ENCODE measurements around the gene NCK2. TPM values are rescaled to one million over a fixed set of nuclear protein-coding genes. Genes with fewer than 3 reads are reported as not detected.

The NCK2 gene
- total and polyA plus RNA-seq, 4 donors, result 28.8 to 44.6 (median 40.9) TPM

DNA sequence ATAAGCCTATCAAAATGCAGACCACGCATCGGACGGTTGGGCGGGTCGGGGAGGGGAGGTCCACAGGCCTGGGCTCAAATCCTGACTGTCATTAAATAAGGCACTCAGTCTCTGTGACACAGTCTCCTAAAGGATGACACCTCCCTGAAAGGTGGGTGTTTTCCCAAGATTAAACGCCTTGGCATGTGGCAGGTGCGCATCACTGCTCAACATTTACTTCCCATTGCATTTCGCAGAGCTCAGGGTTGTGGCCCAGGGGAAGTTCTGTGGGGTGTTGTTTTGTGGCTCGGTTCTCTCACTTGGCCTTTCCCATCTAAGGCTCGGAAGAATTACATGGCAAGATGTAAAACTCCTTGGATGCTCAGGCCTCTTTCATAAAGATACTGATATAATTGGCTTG, 107.4 kb downstream of the NCK2 start:
- Histone ChIP-seq H3K4me1 (ENCODE audit: control insufficient read depth in 1 of 2, insufficient read depth in 2 of 2, low read length in 2 of 2) (no peaks in the 10 kb centered on the region), H3K4me3 (ENCODE audit: low read length in 2 of 2) (no peak overlapping the region), H3K9me3 (ENCODE audit: control insufficient read depth, low read length) (no peaks in the 10 kb centered on the region), H3K36me3 (ENCODE audit: control insufficient read depth in 1 of 2, insufficient read depth in 2 of 2, low read length in 1 of 2) (peaks cover 0 to 1% of the 10 kb centered on the region in 2 donors), H3K27ac (ENCODE audit: low read depth in 1 of 2, low read length in 2 of 2) (no peak overlapping the region), H3K27me3 (ENCODE audit: control insufficient read depth in 1 of 2, insufficient read depth in 2 of 2, low read length in 1 of 2) (no peaks in the 10 kb centered on the region)
- ATAC-seq (ENCODE audit: low FRiP score), result no peak
- DNase-seq, result no peak
- 97 to 100% methylated on average over 10 of the region's 10 CpGs for WGBS, 2 donors
- intact Hi-C loops (cut with DNase I), result no loop called here

DNA sequence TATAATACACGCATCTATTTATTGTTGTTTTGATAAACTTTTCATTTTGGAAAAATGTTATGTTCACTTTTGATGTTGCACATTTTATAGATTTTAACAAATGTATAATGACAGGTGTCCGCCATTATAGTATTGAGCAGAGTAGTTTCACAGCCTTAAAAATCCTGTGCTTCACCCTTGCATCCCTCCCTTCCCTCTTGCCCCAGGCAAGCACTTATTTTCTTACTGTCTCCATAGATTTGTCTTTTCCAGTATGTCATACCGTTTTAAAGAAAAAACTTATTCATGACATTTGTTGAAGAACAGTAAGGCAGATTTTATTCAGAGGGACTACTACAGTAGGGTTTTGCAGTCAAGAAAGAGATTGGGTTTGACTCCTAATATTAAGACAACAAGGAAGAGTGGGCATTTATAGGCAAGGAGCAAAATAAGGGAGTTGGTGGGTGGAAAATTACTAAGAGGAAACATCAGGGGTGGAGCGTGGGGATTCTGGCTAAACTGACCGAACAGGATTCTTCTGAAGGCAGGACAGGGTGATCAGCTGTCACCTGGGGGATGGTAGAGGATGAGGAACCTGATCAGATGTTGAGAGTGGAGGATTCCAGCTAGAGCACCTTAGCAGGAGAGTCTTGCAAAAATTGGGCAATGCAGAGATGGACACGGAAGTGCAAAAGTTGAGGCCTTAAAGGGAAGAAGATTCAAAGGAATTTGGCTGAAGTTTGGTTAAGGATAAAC, 108.8 kb downstream of the NCK2 start:
- Histone ChIP-seq H3K27me3 (ENCODE audit: control insufficient read depth in 1 of 2, insufficient read depth in 2 of 2, low read length in 1 of 2) (no peaks in the 10 kb centered on the region), H3K36me3 (ENCODE audit: control insufficient read depth in 1 of 2, insufficient read depth in 2 of 2, low read length in 1 of 2) (no peaks in the 10 kb centered on the region), H3K4me3 (ENCODE audit: low read length in 2 of 2) (no peak overlapping the region), H3K27ac (ENCODE audit: low read depth in 1 of 2, low read length in 2 of 2) (no peak overlapping the region), H3K4me1 (ENCODE audit: control insufficient read depth in 1 of 2, insufficient read depth in 2 of 2, low read length in 2 of 2) (no peaks in the 10 kb centered on the region), H3K9me3 (ENCODE audit: control insufficient read depth, low read length) (no peaks in the 10 kb centered on the region)
- intact Hi-C loops (cut with DNase I), result no loop called here
- 91 to 93% methylated on average over 6 of the region's 6 CpGs for WGBS, 2 donors
- no peak for DNase-seq
- no peak for ATAC-seq (ENCODE audit: low FRiP score)

DNA sequence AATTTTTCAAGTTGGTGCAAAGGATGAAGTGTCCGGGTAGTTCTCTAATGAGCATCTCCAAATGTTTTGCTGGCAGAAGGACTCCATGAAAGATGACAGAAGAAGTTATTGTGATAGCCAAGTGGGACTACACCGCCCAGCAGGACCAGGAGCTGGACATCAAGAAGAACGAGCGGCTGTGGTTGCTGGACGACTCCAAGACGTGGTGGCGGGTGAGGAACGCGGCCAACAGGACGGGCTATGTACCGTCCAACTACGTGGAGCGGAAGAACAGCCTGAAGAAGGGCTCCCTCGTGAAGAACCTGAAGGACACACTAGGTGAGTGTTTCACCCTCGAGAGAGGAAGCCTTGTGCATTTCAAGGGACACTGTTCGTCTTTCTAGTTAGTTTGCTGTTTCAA, 110.3 kb downstream of the NCK2 start:
- no peaks in the 10 kb centered on the region for H3K27me3 ChIP-seq (ENCODE audit: control insufficient read depth in 1 of 2, insufficient read depth in 2 of 2, low read length in 1 of 2)
- WGBS, 2 donors, result 94% methylated on average over 16 of the region's 16 CpGs
- intact Hi-C loops (cut with DNase I), result no loop called here
- no peak overlapping the region for H3K4me3 ChIP-seq (ENCODE audit: low read length in 2 of 2)
- ATAC-seq (ENCODE audit: low FRiP score) (no peak), DNase-seq (peak in 1 of 2 donors; percentile 49)
- H3K36me3 ChIP-seq (ENCODE audit: control insufficient read depth in 1 of 2, insufficient read depth in 2 of 2, low read length in 1 of 2), result no peaks in the 10 kb centered on the region
- no peaks in the 10 kb centered on the region for H3K9me3 ChIP-seq (ENCODE audit: control insufficient read depth, low read length)
- no peaks in the 10 kb centered on the region for H3K4me1 ChIP-seq (ENCODE audit: control insufficient read depth in 1 of 2, insufficient read depth in 2 of 2, low read length in 2 of 2)
- no peak overlapping the region for H3K27ac ChIP-seq (ENCODE audit: low read depth in 1 of 2, low read length in 2 of 2)

DNA sequence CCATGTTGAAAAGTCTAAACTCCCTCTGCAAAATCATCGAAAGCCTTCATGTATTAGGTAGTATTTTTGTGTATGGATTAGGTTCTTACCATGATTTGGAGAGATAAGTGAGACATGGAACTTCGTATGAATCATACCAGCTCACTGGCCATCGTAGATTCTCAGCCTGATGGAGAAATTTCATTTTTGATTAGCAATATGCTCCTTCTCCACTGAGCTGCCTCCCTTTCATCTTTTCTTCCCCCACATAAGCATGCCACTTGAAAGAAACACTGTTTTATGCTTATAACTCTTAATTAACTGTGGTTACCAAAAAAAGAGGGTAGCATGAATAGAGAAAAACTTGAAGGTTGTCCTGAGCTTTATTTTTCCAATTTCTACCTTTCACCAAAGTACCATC, 111.9 kb downstream of the NCK2 start:
- 82 to 89% methylated on average over 3 of the region's 3 CpGs for WGBS, 2 donors
- no peak overlapping the region for H3K4me3 ChIP-seq (ENCODE audit: low read length in 2 of 2)
- no peak overlapping the region for H3K27ac ChIP-seq (ENCODE audit: low read depth in 1 of 2, low read length in 2 of 2)
- DNase-seq, result no peak
- no peak for ATAC-seq (ENCODE audit: low FRiP score)
- no peaks in the 10 kb centered on the region for H3K36me3 ChIP-seq (ENCODE audit: control insufficient read depth in 1 of 2, insufficient read depth in 2 of 2, low read length in 1 of 2)
- intact Hi-C loops (cut with DNase I), result no loop called here
- H3K4me1 ChIP-seq (ENCODE audit: control insufficient read depth in 1 of 2, insufficient read depth in 2 of 2, low read length in 2 of 2), result no peaks in the 10 kb centered on the region
- H3K27me3 ChIP-seq (ENCODE audit: control insufficient read depth in 1 of 2, insufficient read depth in 2 of 2, low read length in 1 of 2), result no peaks in the 10 kb centered on the region
- H3K9me3 ChIP-seq (ENCODE audit: control insufficient read depth, low read length), result no peaks in the 10 kb centered on the region

DNA sequence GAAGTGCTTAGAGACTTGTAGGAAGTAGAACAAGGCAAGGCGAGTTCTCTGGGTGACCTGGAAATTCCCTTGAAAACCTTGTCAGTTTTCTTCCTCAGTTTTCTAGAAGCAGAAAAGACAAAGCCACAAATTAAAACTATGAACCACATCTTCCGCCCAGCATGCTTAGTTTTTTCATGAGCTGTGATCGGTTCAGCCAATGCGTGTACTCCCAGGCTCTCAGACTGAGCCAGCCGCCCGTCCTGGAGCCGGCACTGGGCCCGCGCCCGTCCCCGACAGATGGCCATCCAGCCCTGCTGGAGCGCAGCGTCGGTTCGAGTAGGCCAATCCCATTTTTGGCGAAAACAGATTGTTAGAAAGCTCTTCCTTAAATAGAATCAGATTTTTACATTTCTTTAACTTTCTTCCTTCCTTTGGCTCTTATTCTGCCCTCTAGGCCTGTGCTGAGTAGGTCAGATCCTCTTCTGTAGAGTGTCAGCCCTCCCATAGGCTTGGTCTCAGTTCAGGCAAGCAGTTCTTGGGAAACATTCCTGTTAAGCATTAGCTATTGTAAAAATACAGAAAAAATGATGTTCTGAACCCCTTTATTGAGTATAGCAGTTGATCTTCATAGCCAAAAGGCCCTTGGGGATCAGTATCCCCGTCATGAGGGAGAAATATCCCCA, 112.5 kb downstream of the NCK2 start:
- Histone ChIP-seq H3K27ac (ENCODE audit: low read depth in 1 of 2, low read length in 2 of 2) (no peak overlapping the region), H3K4me3 (ENCODE audit: low read length in 2 of 2) (no peak overlapping the region), H3K36me3 (ENCODE audit: control insufficient read depth in 1 of 2, insufficient read depth in 2 of 2, low read length in 1 of 2) (no peaks in the 10 kb centered on the region), H3K27me3 (ENCODE audit: control insufficient read depth in 1 of 2, insufficient read depth in 2 of 2, low read length in 1 of 2) (no peaks in the 10 kb centered on the region), H3K9me3 (ENCODE audit: control insufficient read depth, low read length) (no peaks in the 10 kb centered on the region), H3K4me1 (ENCODE audit: control insufficient read depth in 1 of 2, insufficient read depth in 2 of 2, low read length in 2 of 2) (no peaks in the 10 kb centered on the region)
- ATAC-seq (ENCODE audit: low FRiP score), result no peak
- WGBS, 2 donors, result 95% methylated on average over 17 of the region's 17 CpGs
- intact Hi-C loops (cut with DNase I), result no loop called here
- DNase-seq, result peak in 1 of 2 donors; percentile 46

DNA sequence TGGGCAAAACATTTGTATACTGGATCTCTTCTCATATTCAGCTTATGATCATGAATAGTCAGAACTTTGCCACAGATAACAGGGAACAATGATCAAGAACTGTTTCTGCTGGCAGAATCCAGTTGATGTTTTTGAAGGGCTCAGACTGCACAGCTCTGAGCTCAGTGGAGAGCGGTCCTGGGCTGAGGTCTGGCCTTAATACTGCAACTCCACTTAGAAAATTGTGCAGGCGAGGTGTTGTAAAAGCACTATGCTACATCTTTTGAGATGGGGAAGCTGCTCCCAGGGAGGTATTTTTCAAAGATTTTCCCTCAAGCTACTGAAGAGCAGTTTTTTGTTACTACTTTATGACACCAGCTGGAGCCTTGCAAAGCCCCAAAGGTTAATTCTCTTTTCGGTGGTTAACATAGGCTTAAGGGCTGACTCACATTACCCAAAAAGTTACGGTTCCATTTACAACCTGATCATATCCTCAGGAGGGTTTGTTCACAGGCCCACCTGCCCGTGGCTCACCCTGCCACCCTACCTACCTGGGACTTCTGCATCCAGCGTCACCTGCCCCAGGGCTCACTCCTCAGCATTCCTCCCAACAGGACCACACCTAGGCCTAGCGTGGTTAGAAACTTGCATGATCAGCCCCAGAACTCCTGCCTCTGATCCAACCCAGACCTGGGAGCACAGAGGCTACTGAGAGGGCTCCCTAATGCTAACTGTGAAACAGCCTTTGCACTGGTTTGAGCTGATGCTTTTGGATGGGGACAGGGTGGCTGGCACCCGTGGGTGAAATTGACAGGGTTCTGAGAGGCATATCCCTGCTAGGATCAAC, 114.4 kb downstream of the NCK2 start:
- WGBS, 2 donors, result 73 to 83% methylated on average over 8 of the region's 8 CpGs
- DNase-seq, result peak in 1 of 2 donors; percentile 39
- intact Hi-C loops (cut with DNase I), result no loop called here
- no peaks in the 10 kb centered on the region for H3K27me3 ChIP-seq (ENCODE audit: control insufficient read depth in 1 of 2, insufficient read depth in 2 of 2, low read length in 1 of 2)
- H3K27ac ChIP-seq (ENCODE audit: low read depth in 1 of 2, low read length in 2 of 2), result no peak overlapping the region
- ATAC-seq (ENCODE audit: low FRiP score), result no peak
- no peaks in the 10 kb centered on the region for H3K4me1 ChIP-seq (ENCODE audit: control insufficient read depth in 1 of 2, insufficient read depth in 2 of 2, low read length in 2 of 2)
- no peak overlapping the region for H3K4me3 ChIP-seq (ENCODE audit: low read length in 2 of 2)
- H3K36me3 ChIP-seq (ENCODE audit: control insufficient read depth in 1 of 2, insufficient read depth in 2 of 2, low read length in 1 of 2), result no peaks in the 10 kb centered on the region
- no peaks in the 10 kb centered on the region for H3K9me3 ChIP-seq (ENCODE audit: control insufficient read depth, low read length)

DNA sequence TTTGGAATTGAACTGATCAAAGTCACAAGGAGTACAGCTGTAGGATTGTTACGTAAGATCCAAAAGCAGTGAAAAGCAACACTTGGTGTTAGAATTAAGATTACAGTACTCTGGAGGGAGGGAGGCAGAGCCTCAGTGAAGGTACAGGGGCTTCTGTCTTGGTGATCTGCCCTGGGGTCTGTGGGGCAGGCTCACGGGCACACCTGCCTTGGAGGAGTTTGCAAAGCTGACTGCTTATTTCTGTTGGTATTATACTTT, 114.9 kb downstream of the NCK2 start:
- H3K4me3 ChIP-seq (ENCODE audit: low read length in 2 of 2), result no peak overlapping the region
- no peaks in the 10 kb centered on the region for H3K4me1 ChIP-seq (ENCODE audit: control insufficient read depth in 1 of 2, insufficient read depth in 2 of 2, low read length in 2 of 2)
- no peaks in the 10 kb centered on the region for H3K27me3 ChIP-seq (ENCODE audit: control insufficient read depth in 1 of 2, insufficient read depth in 2 of 2, low read length in 1 of 2)
- 97 to 98% methylated on average over 2 of the region's 2 CpGs for WGBS, 2 donors
- no peaks in the 10 kb centered on the region for H3K36me3 ChIP-seq (ENCODE audit: control insufficient read depth in 1 of 2, insufficient read depth in 2 of 2, low read length in 1 of 2)
- H3K9me3 ChIP-seq (ENCODE audit: control insufficient read depth, low read length), result no peaks in the 10 kb centered on the region
- ATAC-seq (ENCODE audit: low FRiP score), result no peak
- no peak overlapping the region for H3K27ac ChIP-seq (ENCODE audit: low read depth in 1 of 2, low read length in 2 of 2)
- peak in 1 of 2 donors; percentile 17 for DNase-seq
- intact Hi-C loops (cut with DNase I), result no loop called here

DNA sequence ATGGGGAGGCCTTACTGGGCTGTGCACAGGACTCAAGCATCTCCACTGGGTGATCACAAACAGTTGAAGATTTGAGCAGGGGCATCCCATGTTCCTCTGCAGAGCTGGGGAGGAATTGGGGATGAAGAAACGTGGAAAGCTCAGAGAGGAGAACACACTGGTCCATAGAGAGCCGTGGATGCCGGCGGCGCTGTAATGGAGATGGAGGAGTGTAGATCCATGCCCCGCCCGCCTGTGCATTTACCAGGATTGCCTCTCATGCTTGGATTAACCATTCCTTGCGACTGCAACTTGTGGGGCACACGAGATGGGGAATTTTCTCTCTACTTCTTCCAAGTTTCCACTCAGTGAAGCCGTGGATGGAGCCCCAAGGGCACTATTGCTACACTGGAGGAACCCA, 115.9 kb downstream of the NCK2 start:
- DNase-seq (peak in 1 of 2 donors; percentile 54), ATAC-seq (ENCODE audit: low FRiP score) (no peak)
- H3K9me3 ChIP-seq (ENCODE audit: control insufficient read depth, low read length), result no peaks in the 10 kb centered on the region
- no peaks in the 10 kb centered on the region for H3K4me1 ChIP-seq (ENCODE audit: control insufficient read depth in 1 of 2, insufficient read depth in 2 of 2, low read length in 2 of 2)
- intact Hi-C loops (cut with DNase I), result no loop called here
- no peak overlapping the region for H3K4me3 ChIP-seq (ENCODE audit: low read length in 2 of 2)
- 96 to 98% methylated on average over 10 of the region's 10 CpGs for WGBS, 2 donors
- no peak overlapping the region for H3K27ac ChIP-seq (ENCODE audit: low read depth in 1 of 2, low read length in 2 of 2)
- H3K36me3 ChIP-seq (ENCODE audit: control insufficient read depth in 1 of 2, insufficient read depth in 2 of 2, low read length in 1 of 2), result no peaks in the 10 kb centered on the region
- no peaks in the 10 kb centered on the region for H3K27me3 ChIP-seq (ENCODE audit: control insufficient read depth in 1 of 2, insufficient read depth in 2 of 2, low read length in 1 of 2)
